CD4-positive, alpha-beta T cell (primary cell): Measurements from ENCODE around the gene RASGRF2. TPM values are rescaled to one million over a fixed set of nuclear protein-coding genes. Genes with fewer than 3 reads are reported as not detected.
A peak's percentile ranks its signal among the peaks of the same experiment; 100 is the strongest.

ENCODE experiments used
- ATAC-seq: fragments of 200-7000 bp; cut with Tn5 transposase; one replicate; pipeline ENCODE4 v1.10.0; 2022; ENCODE audit warnings: mild to moderate bottlenecking; ENCODE audit not compliant: poor library complexity
- CTCF ChIA-PET: fragments of 350-600 bp; sonication (Branson Sonifier 250); formaldehyde crosslinking; loops from one replicate; lab custom pipeline; 2021; ENCODE audit warnings: antibody characterized with exemption, inconsistent platforms; lab: Charles Lee
- POLR2A ChIA-PET: fragments of 350-600 bp; sonication (Branson Sonifier 250); formaldehyde crosslinking; loops from one replicate; lab custom pipeline; 2021; ENCODE audit warnings: antibody characterized with exemption, inconsistent platforms; lab: Charles Lee
- DNase-seq, 14 experiments: peaks; one replicate each; pipeline ENCODE4 v3.0.0-alpha.2; 2013 to 2020; ENCODE audit warnings: mixed read lengths in 2 of 14
- H3K27ac ChIP-seq, 2 donors: one replicate each; pipeline versions ENCODE4 v1.5.1 to v1.7.0; 2013; ENCODE audit warnings: low read length in 2 of 2, low read depth in 1 of 2, mild to moderate bottlenecking in 1 of 2
- H3K27me3 ChIP-seq, 2 experiments: 1 replicate in 1 of 2; 2 replicates in 1 of 2; pipeline versions ENCODE4 v1.6.1 to v1.7.0; 2013; ENCODE audit warnings: low read length in 2 of 2, control low read depth in 1 of 2, mild to moderate bottlenecking in 1 of 2, moderate library complexity in 1 of 2; ENCODE audit not compliant: insufficient read depth in 2 of 2, control insufficient read depth in 1 of 2
- H3K36me3 ChIP-seq: one replicate; pipeline ENCODE4 v1.6.1; 2013; ENCODE audit warnings: low read length, control low read depth; ENCODE audit not compliant: insufficient read depth
- H3K4me1 ChIP-seq: one replicate; pipeline ENCODE4 v1.6.1; 2013; ENCODE audit warnings: low read length, control low read depth; ENCODE audit not compliant: insufficient read depth
- H3K4me3 ChIP-seq: one replicate; pipeline ENCODE4 v1.5.1; 2013; ENCODE audit warnings: mild to moderate bottlenecking, low read length, moderate library complexity
- H3K9me3 ChIP-seq, 2 experiments: 1 replicate in 1 of 2; 2 replicates in 1 of 2; pipeline versions ENCODE4 v1.6.1 to v1.7.0; 2013; ENCODE audit warnings: low read length in 2 of 2, mild to moderate bottlenecking in 2 of 2, control low read depth in 1 of 2, moderate library complexity in 1 of 2; ENCODE audit not compliant: control insufficient read depth in 1 of 2, insufficient read depth in 1 of 2
- H3K27ac Mint-ChIP-seq: one replicate; pipeline ENCODE4 v1.8.0; 2020; ENCODE audit warnings: mixed read lengths
- H3K27me3 Mint-ChIP-seq: one replicate; pipeline ENCODE4 v1.8.0; 2021; ENCODE audit warnings: mixed read lengths
- H3K36me3 Mint-ChIP-seq: one replicate; pipeline ENCODE4 v1.8.0; 2021; ENCODE audit warnings: low read depth, mixed read lengths
- H3K4me1 Mint-ChIP-seq: one replicate; pipeline ENCODE4 v1.8.0; 2021; ENCODE audit warnings: low read depth, mixed read lengths
- H3K4me3 Mint-ChIP-seq: one replicate; pipeline ENCODE4 v1.8.0; 2020; ENCODE audit warnings: mild to moderate bottlenecking, mixed read lengths
- H3K9me3 Mint-ChIP-seq: one replicate; pipeline ENCODE4 v1.8.0; 2020; ENCODE audit warnings: mixed read lengths
- CTCF ChIP-seq: fragments of 200-600 bp; IDR thresholded peaks from one replicate; pipeline ENCODE4 v1.8.0; 2022; ENCODE audit warnings: antibody characterized with exemption, mild to moderate bottlenecking
- intact Hi-C, 2 experiments: fragments of 100-400 bp; cut with DNase I in 1 of 2; cut with micrococcal nuclease in 1 of 2; formaldehyde crosslinking; loops; one replicate each; pipeline versions ENCODE4 v1.15.1 to v1.9.0; 2023 to 2025; cut with DNase I, micrococcal nuclease
- total RNA-seq, 174 experiments: library from RNA in 2 of 174; stranded (reverse) in 2 of 174; gene quantifications; one replicate each; pipeline ENCODE4 v1.2.3 and lab custom pipeline; 2021 to 2026

Gene RASGRF2
- total RNA-seq, 2 experiments from 2014 or later, result 21.9 to 24.9 TPM

- POLR2A ChIA-PET, result no interaction called here
- DNase-seq (peak in 2 of 14 experiments; percentile 10 to 22), ATAC-seq (no peak)
- CTCF ChIA-PET, result no interaction called here
- Mint-ChIP-seq H3K4me3 (no peak overlapping the region), H3K27me3 (no peaks in the 10 kb centered on the region), H3K4me1 (no peaks in the 10 kb centered on the region), H3K9me3 (no peaks in the 10 kb centered on the region), H3K27ac (no peak overlapping the region), H3K36me3 (peaks cover 94% of the 10 kb centered on the region)
- no peak for TF ChIP-seq CTCF
- Histone ChIP-seq H3K4me1 (no peaks in the 10 kb centered on the region), H3K36me3 (peaks cover 49% of the 10 kb centered on the region), H3K27ac (no peak overlapping the region), H3K9me3 (no peaks in the 10 kb centered on the region), H3K4me3 (no peak overlapping the region), H3K27me3 (no peaks in the 10 kb centered on the region)
- intact Hi-C loops, result no loop called here
Observed at GRCh38 chr5:81212211-81212751, 252.1 kb downstream of the RASGRF2 start.

- Histone ChIP-seq H3K27me3 (no peaks in the 10 kb centered on the region), H3K4me1 (no peaks in the 10 kb centered on the region), H3K27ac (no peak overlapping the region), H3K9me3 (no peaks in the 10 kb centered on the region), H3K4me3 (no peak overlapping the region), H3K36me3 (peaks cover 50% of the 10 kb centered on the region)
- H3K9me3 Mint-ChIP-seq, result no peaks in the 10 kb centered on the region
- no peak for TF ChIP-seq CTCF
- no peak overlapping the region for H3K4me3 Mint-ChIP-seq
- no peak for DNase-seq
- POLR2A ChIA-PET, result no interaction called here
- no peak for ATAC-seq
- H3K27ac Mint-ChIP-seq, result no peak overlapping the region
- no peaks in the 10 kb centered on the region for H3K27me3 Mint-ChIP-seq
- H3K4me1 Mint-ChIP-seq, result no peaks in the 10 kb centered on the region
- CTCF ChIA-PET, result no interaction called here
- intact Hi-C loops, result no loop called here
- H3K36me3 Mint-ChIP-seq, result peaks cover 90% of the 10 kb centered on the region
Observed at GRCh38 chr5:81213070-81213469, 252.9 kb downstream of the RASGRF2 start.

GRCh38 chr5:81214848-81215247 is 254.7 kb downstream of the RASGRF2 start:
- DNase-seq, result no peak
- Mint-ChIP-seq H3K9me3 (no peaks in the 10 kb centered on the region), H3K36me3 (peaks cover 90% of the 10 kb centered on the region), H3K4me3 (no peak overlapping the region), H3K27me3 (no peaks in the 10 kb centered on the region), H3K27ac (no peak overlapping the region), H3K4me1 (no peaks in the 10 kb centered on the region)
- ATAC-seq, result no peak
- no peaks in the 10 kb centered on the region for H3K27me3 ChIP-seq
- peaks cover 41% of the 10 kb centered on the region for H3K36me3 ChIP-seq
- H3K4me3 ChIP-seq, result no peak overlapping the region
- CTCF ChIA-PET, result no interaction called here
- intact Hi-C loops, result no loop called here
- no peak overlapping the region for H3K27ac ChIP-seq
- POLR2A ChIA-PET, result no interaction called here
- TF ChIP-seq CTCF, result no peak
- no peaks in the 10 kb centered on the region for H3K9me3 ChIP-seq
- no peaks in the 10 kb centered on the region for H3K4me1 ChIP-seq
